Heart right ventricle (tissue), 16 donors: ENCODE data around the gene PLB1. TPM values are rescaled to one million over a fixed set of nuclear protein-coding genes. Genes with fewer than 3 reads are reported as not detected.
A peak's percentile ranks its signal among the peaks of the same experiment; 100 is the strongest.

Source experiments
- ATAC-seq, 8 donors: fragments of 200-7000 bp; cut with Tn5 transposase; one replicate each; pipeline ENCODE4 v1.9.1; 2020; ENCODE audit warnings: mild to moderate bottlenecking in 8 of 8, moderate library complexity in 8 of 8, moderate number of reproducible peaks in 1 of 8
- DNase-seq, 2 donors: peaks; one replicate each; pipeline ENCODE4 v3.0.0-alpha.2; 2020
- H3K27ac ChIP-seq, 10 donors: fragments of 200-600 bp; sonication (generic) in 2 of 10; one replicate each; pipeline versions ENCODE4 v1.5.0 to v1.8.0; 2020 to 2022; ENCODE audit warnings: mild to moderate bottlenecking in 3 of 10
- H3K27me3 ChIP-seq, 7 donors: fragments of 200-600 bp; one replicate each; pipeline ENCODE4 v1.8.0; 2021 to 2022; ENCODE audit warnings: mild to moderate bottlenecking in 2 of 7
- H3K36me3 ChIP-seq, 9 donors: fragments of 200-600 bp; sonication (generic) in 1 of 9; one replicate each; pipeline versions ENCODE4 v1.5.0 to v1.8.0; 2020 to 2022; ENCODE audit warnings: mild to moderate bottlenecking in 2 of 9
- H3K4me1 ChIP-seq, 9 donors: fragments of 200-600 bp; sonication (generic) in 1 of 9; one replicate each; pipeline versions ENCODE4 v1.5.0 to v1.8.0; 2020 to 2022; ENCODE audit warnings: mild to moderate bottlenecking in 4 of 9
- H3K4me3 ChIP-seq, 10 donors: fragments of 200-600 bp; sonication (generic) in 2 of 10; one replicate each; pipeline versions ENCODE4 v1.5.0 to v1.8.0; 2020 to 2022; ENCODE audit warnings: mild to moderate bottlenecking in 7 of 10, moderate library complexity in 2 of 10
- H3K9me3 ChIP-seq, 11 donors: fragments of 200-600 bp in 10 of 11; sonication (generic) in 2 of 11; one replicate each; pipeline versions ENCODE4 v1.5.0 to v1.8.0; 2013 to 2022; ENCODE audit warnings: mild to moderate bottlenecking in 2 of 11, control low read depth in 1 of 11, moderate library complexity in 1 of 11
- WGBS, 2 donors: extraction: QIAGEN DNeasy Blood & Tissue Kit; methylation state at CpG; one replicate each; pipeline ENCODE4 v1.1.7; 2013; ENCODE audit warnings: inconsistent platforms in 1 of 2; 5-methylcytosine and 5-hydroxymethylcytosine counted together
- intact Hi-C, 10 donors: fragments of 100-400 bp; cut with DNase I; formaldehyde crosslinking; loops; one replicate each; pipeline versions ENCODE4 v1.11.1 to v1.14.2; 2022
- polyA plus RNA-seq, 2 donors: library from polyadenylated mRNA; stranded (reverse); fragments of 200-250 nt; gene quantifications; one replicate each; pipeline ENCODE4 v1.2.3, GENCODE V29; 2013
- total RNA-seq, 10 donors: library from RNA; stranded (reverse); fragmentation: NEBNext Ultra II Directional in 3 of 10; extraction: Animal tissue kit (Norgen Biotek cat#: 25700) in 3 of 10; gene quantifications; one replicate each; pipeline versions ENCODE4 v1.2.1 to v1.2.4, GENCODE V29; 2021 to 2023
- TF ChIP-seq, protein P1 (sequence below), 9 donors: fragments of 200-600 bp; sonication (generic) in 2 of 9; IDR thresholded peaks; one replicate each; pipeline versions ENCODE4 v1.5.0 to v1.8.0; 2021 to 2022; ENCODE audit warnings: antibody characterized with exemption in 9 of 9, mild to moderate bottlenecking in 5 of 9, moderate library complexity in 1 of 9
- donor health status: Arrhythmogenic right ventricular cardiomyopathy.
- donor health status: ischemic (EF 13 %, LVEDD 7.1; RV severe dilation, severe dysfunction).
- donor health status: healthy with polysubstance abuse.
- donor health status: DM: no; HTN: yes; CAD: no.
- donor health status: DM: no; HTN: no; CAD: no.
- donor health status: ischemic (EF 25% LVEDD 6.9; RV normal size, moderate dysfunction).
- donor health status: ischemic (EF 25% LVEDD 5.7; RV mildly dilated, moderate dysfunction).
- donor health status: healthy.
- donor health status: DM: yes; HTN: yes; CAD: no.
- donor health status: Ischemic cardiomyopathy.
- donor health status: ischemic (EF 35%, LVEDD 5.7; RV mildly dilated, moderate dysfunction).
- donor health status: nonischemic (EF 11% LVEDD 7.7; RV severe dilation, severe dysfunction).
- donor health status: DM: yes; HTN: yes; CAD: no.
- donor health status: PGD.
- donor health status: ischemic (EF 29% LVEDD 5.4; RV normal size, mild dysfunction).
- donor health status: nonischemic (EF 23%, LVEDD 6.1; RV moderate dilation, normal function).

The PLB1 gene
- total and polyA plus RNA-seq, 12 donors, result 0.34 to 6.1 (median 1.4) TPM

DNA sequence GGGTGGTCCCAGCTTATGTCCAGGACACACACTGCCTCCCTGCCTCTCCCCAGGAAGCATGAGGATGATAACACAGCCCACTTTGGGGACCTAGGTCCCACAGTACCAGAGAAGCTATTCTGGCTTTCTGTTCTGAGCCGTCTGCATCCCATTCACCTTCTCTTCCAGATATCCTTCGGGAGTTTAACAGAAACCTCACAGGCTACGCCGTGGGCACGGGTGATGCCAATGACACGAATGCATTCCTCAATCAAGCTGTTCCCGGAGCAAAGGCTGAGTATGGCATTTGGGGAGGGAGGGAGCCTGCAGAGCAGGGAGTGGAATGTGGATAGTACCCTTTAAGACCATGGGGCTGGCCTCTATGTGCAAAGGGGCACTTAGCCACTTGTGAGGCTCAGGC lies 102.6 kb downstream of the PLB1 start:
- ATAC-seq (no peak), DNase-seq (no peak)
- Histone ChIP-seq H3K36me3 (no peaks in the 10 kb centered on the region), H3K4me1 (peaks cover 0 to 44% (median 23%) of the 10 kb centered on the region in 9 donors), H3K27ac (peak overlapping the region in 7 of 10 donors; percentile 8 to 72 (median 61)), H3K27me3 (no peaks in the 10 kb centered on the region), H3K9me3 (no peaks in the 10 kb centered on the region), H3K4me3 (no peak overlapping the region)
- TF ChIP-seq, protein P1, sequence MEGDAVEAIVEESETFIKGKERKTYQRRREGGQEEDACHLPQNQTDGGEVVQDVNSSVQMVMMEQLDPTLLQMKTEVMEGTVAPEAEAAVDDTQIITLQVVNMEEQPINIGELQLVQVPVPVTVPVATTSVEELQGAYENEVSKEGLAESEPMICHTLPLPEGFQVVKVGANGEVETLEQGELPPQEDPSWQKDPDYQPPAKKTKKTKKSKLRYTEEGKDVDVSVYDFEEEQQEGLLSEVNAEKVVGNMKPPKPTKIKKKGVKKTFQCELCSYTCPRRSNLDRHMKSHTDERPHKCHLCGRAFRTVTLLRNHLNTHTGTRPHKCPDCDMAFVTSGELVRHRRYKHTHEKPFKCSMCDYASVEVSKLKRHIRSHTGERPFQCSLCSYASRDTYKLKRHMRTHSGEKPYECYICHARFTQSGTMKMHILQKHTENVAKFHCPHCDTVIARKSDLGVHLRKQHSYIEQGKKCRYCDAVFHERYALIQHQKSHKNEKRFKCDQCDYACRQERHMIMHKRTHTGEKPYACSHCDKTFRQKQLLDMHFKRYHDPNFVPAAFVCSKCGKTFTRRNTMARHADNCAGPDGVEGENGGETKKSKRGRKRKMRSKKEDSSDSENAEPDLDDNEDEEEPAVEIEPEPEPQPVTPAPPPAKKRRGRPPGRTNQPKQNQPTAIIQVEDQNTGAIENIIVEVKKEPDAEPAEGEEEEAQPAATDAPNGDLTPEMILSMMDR (IDR thresholded peaks at IDR 0.05), result no peak
- intact Hi-C loops, result loop anchor here in 4 of 10 donors (10.0 kb wide), 4 partner anchors 66 to 216 kb away; partner anchors contain the start of genes PPP1CB (in 1 of the 4) and SPDYA (in 1 of the 4)
- WGBS, 2 donors, result 53 to 63% methylated on average over 7 of the region's 7 CpGs

- no peak for ATAC-seq
- WGBS, 2 donors, result 89 to 92% methylated on average over 5 of the region's 5 CpGs
- DNase-seq, result no peak
- Histone ChIP-seq H3K27me3 (no peaks in the 10 kb centered on the region), H3K36me3 (no peaks in the 10 kb centered on the region), H3K4me3 (no peak overlapping the region), H3K4me1 (peaks cover 0 to 34% (median 11%) of the 10 kb centered on the region in 9 donors), H3K27ac (peak overlapping the region in 5 of 10 donors; percentile 33 to 90 (median 53)), H3K9me3 (no peaks in the 10 kb centered on the region)
- TF ChIP-seq, protein P1 (IDR thresholded peaks at IDR 0.05), result no peak
- intact Hi-C loops, result no loop called here
These were observed 104.3 kb downstream of the PLB1 start for GRCh38 chr2:28600181-28600580.

DNA sequence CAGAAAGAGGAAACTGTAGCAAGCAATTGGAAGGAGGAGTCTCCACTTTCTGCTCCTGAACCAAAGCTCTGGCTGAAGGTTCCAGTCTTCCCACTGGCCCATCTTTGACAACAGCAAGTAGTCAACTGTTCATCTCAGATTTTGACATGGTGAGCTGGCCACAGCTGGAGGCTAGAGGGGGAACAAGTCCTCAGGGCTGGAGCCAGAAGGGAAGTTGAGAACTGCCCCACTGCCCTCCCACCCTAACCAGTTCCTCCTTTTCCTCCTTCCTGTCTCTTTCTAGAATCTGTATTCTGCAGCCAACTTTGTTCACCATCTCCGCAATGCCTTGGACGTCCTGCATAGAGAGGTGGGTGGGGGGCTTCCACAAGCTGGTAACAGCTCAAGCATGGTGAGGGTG lies 105.8 kb downstream of the PLB1 start:
- TF ChIP-seq, protein P1 (IDR thresholded peaks at IDR 0.05), result no peak
- Histone ChIP-seq H3K36me3 (no peaks in the 10 kb centered on the region), H3K9me3 (no peaks in the 10 kb centered on the region), H3K27me3 (no peaks in the 10 kb centered on the region), H3K4me3 (peak overlapping the region in 6 of 10 donors; percentile 2 to 45 (median 18)), H3K27ac (peak overlapping the region in 5 of 10 donors; percentile 39 to 90 (median 50)), H3K4me1 (peaks cover 0 to 30% (median 9%) of the 10 kb centered on the region in 9 donors)
- WGBS, 2 donors, result 83 to 84% methylated on average over 2 of the region's 2 CpGs
- intact Hi-C loops, result no loop called here
- DNase-seq, result no peak
- peak in 6 of 8 donors; percentile 22 to 59 (median 49) for ATAC-seq

GRCh38 chr2:28602136-28602660 lies 106.3 kb downstream of the PLB1 start:
- no peaks in the 10 kb centered on the region for H3K36me3 ChIP-seq
- DNase-seq (no peak), ATAC-seq (no peak)
- peaks cover under 1 to 34% (median 11%) of the 10 kb centered on the region in 9 donors for H3K4me1 ChIP-seq
- intact Hi-C loops, result no loop called here
- TF ChIP-seq, protein P1 (IDR thresholded peaks at IDR 0.05), result no peak
- no peaks in the 10 kb centered on the region for H3K9me3 ChIP-seq
- peak overlapping the region in 6 of 10 donors; percentile 11 to 90 (median 48) for H3K27ac ChIP-seq
- H3K27me3 ChIP-seq, result no peaks in the 10 kb centered on the region
- 75 to 97% methylated on average over 6 of the region's 6 CpGs for WGBS, 2 donors
- peak overlapping the region in 6 of 10 donors; percentile 2 to 45 (median 18) for H3K4me3 ChIP-seq
